Fibroblast of the aortic adventitia (primary cell): ENCODE measurements around the gene TMEM107. TPM values are rescaled to one million over a fixed set of nuclear protein-coding genes. Genes with fewer than 3 reads are reported as not detected.

Experiments used
- DNase-seq: peaks from one replicate; pipeline ENCODE4 v3.0.0-alpha.2; 2010; ENCODE audit warnings: low read depth
- H3K4me3 ChIP-seq: 2 replicates; pipeline ENCODE4 v1.5.1; 2011; ENCODE audit warnings: low read depth, mild to moderate bottlenecking, control low read depth, low read length, moderate library complexity
- total RNA-seq: library from RNA; depleted of rRNA; stranded (reverse); fragments of >200 nt; gene quantifications from 2 replicates; pipeline ENCODE4 v1.2.3, GENCODE V29; 2012; ENCODE audit warnings: low replicate concordance
- TF ChIP-seq, protein P1 (sequence below): IDR thresholded peaks from 2 replicates; pipeline ENCODE4 v1.5.1; 2011; ENCODE audit warnings: mild to moderate bottlenecking, low read length, control low read depth, inconsistent platforms; ENCODE audit not compliant: insufficient read depth

Gene TMEM107
- total RNA-seq, 1 donor = 32.7 TPM

- H3K4me3 ChIP-seq = peak overlapping the region; percentile 81
- TF ChIP-seq, protein P1, sequence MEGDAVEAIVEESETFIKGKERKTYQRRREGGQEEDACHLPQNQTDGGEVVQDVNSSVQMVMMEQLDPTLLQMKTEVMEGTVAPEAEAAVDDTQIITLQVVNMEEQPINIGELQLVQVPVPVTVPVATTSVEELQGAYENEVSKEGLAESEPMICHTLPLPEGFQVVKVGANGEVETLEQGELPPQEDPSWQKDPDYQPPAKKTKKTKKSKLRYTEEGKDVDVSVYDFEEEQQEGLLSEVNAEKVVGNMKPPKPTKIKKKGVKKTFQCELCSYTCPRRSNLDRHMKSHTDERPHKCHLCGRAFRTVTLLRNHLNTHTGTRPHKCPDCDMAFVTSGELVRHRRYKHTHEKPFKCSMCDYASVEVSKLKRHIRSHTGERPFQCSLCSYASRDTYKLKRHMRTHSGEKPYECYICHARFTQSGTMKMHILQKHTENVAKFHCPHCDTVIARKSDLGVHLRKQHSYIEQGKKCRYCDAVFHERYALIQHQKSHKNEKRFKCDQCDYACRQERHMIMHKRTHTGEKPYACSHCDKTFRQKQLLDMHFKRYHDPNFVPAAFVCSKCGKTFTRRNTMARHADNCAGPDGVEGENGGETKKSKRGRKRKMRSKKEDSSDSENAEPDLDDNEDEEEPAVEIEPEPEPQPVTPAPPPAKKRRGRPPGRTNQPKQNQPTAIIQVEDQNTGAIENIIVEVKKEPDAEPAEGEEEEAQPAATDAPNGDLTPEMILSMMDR = no peak
- DNase-seq = peak; percentile 83
Observed at GRCh38 chr17:8151641-8152111, 24.5 kb downstream of the TMEM107 start.

DNA sequence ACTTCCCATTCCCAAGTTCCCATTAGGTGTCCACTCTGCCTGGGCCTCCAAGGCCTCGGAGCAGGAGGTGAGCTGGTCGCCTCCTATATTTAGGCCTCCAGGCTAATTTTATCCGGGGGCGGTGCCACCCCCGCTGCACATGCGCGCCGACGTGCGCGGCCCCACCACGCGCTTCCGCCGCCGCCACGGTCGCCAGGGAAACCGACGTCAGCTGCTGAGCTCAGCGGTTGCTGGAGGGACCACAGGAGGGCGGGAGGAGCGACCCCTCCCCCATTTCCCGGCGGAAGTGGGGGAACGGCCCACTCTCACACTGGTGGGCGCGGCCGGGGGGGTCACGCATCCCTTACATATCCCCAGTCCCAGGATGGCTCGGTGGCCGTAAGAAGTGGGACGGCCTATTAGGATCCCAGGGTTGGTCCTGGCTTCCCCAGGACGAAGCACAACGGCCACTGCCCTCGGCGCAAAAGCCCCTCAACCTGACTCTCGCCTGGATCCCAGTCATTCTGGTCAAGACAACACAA is 25.0 kb downstream of the TMEM107 start:
- H3K4me3 ChIP-seq = peak overlapping the region; percentile 81
- peak; percentile 89 for DNase-seq
- TF ChIP-seq, protein P1 = no peak

GRCh38 chr17:8150194-8151119 is 25.7 kb downstream of the TMEM107 start:
- peak overlapping the region; percentile 81 for H3K4me3 ChIP-seq
- no peak for DNase-seq
- TF ChIP-seq, protein P1 = no peak

GRCh38 chr17:8149419-8150193 is 26.6 kb downstream of the TMEM107 start:
- no peak for DNase-seq
- H3K4me3 ChIP-seq = no peak overlapping the region
- TF ChIP-seq, protein P1 = no peak

DNA sequence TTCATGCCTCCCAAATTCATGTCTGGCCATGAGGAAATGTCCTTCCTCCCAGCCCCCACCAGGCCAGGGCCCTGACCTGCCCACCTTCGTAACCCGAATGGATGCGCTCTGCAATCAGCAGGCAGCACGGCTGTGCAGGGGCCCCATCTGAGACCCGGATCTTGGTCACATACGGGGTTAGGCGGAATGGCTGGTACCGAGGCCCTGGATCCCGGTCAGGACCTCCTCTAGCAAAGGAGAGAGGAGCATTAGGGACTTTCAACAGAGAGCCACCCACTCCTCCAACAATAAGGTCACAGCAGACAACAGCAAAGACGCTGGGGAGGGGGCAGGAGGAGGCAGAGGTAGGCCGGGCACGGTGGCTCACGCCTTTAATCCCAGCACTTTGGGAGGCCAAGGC is 27.6 kb downstream of the TMEM107 start:
- TF ChIP-seq, protein P1 = no peak
- H3K4me3 ChIP-seq = no peak overlapping the region
- DNase-seq = no peak

DNA sequence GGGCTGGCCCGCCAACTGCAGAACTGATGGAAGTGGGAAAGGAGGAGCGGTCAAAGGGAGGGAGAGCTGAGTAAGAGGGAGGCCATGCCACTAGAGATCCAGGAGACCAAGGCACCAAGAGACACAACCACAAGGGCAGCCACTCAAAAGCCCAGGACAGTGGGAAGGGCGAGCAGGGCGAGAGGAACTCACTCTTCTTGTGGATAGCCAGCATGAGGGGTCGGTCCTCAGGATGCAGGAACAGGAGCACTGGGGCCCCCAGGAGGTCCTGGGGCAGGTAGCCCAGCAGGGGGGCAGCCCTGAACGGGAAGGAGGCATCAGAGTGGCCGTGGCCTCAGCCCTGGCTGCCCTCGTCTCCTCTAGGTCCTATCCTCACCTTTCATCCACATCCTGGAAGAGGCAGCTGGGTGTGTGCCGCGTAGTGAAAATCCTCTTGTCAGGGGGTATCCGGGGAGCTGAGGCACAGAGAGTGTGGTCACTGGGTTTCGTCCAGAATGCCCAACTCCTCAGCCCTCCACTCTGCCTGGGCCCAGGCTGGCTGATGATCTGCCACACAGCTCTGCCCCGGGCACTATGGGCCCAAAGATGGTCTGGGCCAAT is 28.3 kb downstream of the TMEM107 start:
- TF ChIP-seq, protein P1 = no peak
- no peak overlapping the region for H3K4me3 ChIP-seq
- no peak for DNase-seq
